DMS53 (cell line): Measurements from ENCODE around the gene SCO2.

ENCODE experiments used
- DNase-seq: peaks from one replicate; lab custom pipeline; 2025; lab: John Stamatoyannopoulos, UW

The SCO2 gene

GRCh38 chr22:50525104-50525857 lies at the start of gene SCO2:
SCO2 (minus strand) TSS chr22:50525598; CDS start chr22:50524411, 1,187 bp downstream.
- DNase-seq: peak; percentile 97

- no peak for DNase-seq
Observed at GRCh38 chr22:50574383-50574755, 49.0 kb upstream of the SCO2 start.

- DNase-seq: no peak
Observed at GRCh38 chr22:50573491-50574382, 48.3 kb upstream of the SCO2 start.

- no peak for DNase-seq
Observed at GRCh38 chr22:50572965-50573364, 47.6 kb upstream of the SCO2 start.

- DNase-seq: no peak
Observed at GRCh38 chr22:50571264-50572175, 46.1 kb upstream of the SCO2 start.

GRCh38 chr22:50570861-50571260 lies 45.5 kb upstream of the SCO2 start:
- DNase-seq: no peak

GRCh38 chr22:50569896-50570535 lies 44.6 kb upstream of the SCO2 start:
- DNase-seq: no peak

- DNase-seq: peak; percentile 40
Observed at GRCh38 chr22:50569041-50569459, 43.7 kb upstream of the SCO2 start.

- peak; percentile 58 for DNase-seq
Observed at GRCh38 chr22:50568626-50569025, 43.2 kb upstream of the SCO2 start.

- no peak for DNase-seq
Observed at GRCh38 chr22:50567721-50568252, 42.4 kb upstream of the SCO2 start.

- no peak for DNase-seq
Observed at GRCh38 chr22:50564289-50564688, 38.9 kb upstream of the SCO2 start.

- DNase-seq: no peak
Observed at GRCh38 chr22:50563413-50564160, 38.2 kb upstream of the SCO2 start.

GRCh38 chr22:50562523-50563412 lies 37.4 kb upstream of the SCO2 start, which contains the start of gene SYCE3:
SYCE3 (minus strand) TSS chr22:50562919; CDS start chr22:50556405, 6,514 bp downstream.
- peak; percentile 98 for DNase-seq

- no peak for DNase-seq
Observed at GRCh38 chr22:50561401-50562358, 36.3 kb upstream of the SCO2 start.

- DNase-seq: no peak
Observed at GRCh38 chr22:50560034-50560433, 34.6 kb upstream of the SCO2 start.

GRCh38 chr22:50556703-50557102 lies 31.3 kb upstream of the SCO2 start:
- DNase-seq: no peak

GRCh38 chr22:50553310-50553709 lies 27.9 kb upstream of the SCO2 start:
- DNase-seq: no peak

- DNase-seq: no peak
Observed at GRCh38 chr22:50551160-50551752, 25.9 kb upstream of the SCO2 start.
